GM18511 (cell line): ENCODE data around the gene RNF224.

ENCODE experiments used
- ATAC-seq: cut with Tn5 transposase; IDR thresholded peaks from one replicate; pipeline ENCODE4 v1.9.1; 2021; ENCODE audit warnings: mild to moderate bottlenecking, moderate library complexity; ENCODE audit not compliant: unreplicated experiment

Gene RNF224

DNA sequence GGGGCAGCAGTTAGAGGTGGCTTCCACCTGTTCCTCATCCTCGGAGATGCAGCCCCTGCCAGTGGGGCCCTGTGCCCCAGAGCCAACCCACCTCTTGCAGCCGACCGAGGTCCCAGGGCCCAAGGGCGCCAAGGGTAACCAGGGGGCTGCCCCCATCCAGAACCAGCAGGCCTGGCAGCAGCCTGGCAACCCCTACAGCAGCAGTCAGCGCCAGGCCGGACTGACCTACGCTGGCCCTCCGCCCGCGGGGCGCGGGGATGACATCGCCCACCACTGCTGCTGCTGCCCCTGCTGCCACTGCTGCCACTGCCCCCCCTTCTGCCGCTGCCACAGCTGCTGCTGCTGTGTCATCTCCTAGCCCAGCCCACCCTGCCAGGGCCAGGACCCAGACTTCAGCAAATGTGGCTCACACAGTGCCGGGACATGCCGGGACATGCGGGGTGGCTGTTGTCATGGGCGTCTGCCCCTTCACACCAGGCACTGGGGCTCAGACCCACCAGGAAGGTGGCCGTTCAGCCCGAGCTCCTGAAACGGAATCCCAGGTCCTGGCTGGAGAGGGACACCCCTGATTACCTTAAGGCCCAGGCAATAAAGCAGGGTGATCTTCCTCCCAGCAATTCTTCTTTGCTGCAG, 1.5 kb upstream of the RNF224 start:
- ATAC-seq = no peak

GRCh38 chr9:137226338-137227053, 806 bp upstream of the RNF224 start:
- no peak for ATAC-seq

- no peak for ATAC-seq
These were observed 677 bp downstream of the RNF224 start for GRCh38 chr9:137227853-137228505.

- ATAC-seq = no peak
These were observed 1.2 kb downstream of the RNF224 start for GRCh38 chr9:137228506-137228967.

DNA sequence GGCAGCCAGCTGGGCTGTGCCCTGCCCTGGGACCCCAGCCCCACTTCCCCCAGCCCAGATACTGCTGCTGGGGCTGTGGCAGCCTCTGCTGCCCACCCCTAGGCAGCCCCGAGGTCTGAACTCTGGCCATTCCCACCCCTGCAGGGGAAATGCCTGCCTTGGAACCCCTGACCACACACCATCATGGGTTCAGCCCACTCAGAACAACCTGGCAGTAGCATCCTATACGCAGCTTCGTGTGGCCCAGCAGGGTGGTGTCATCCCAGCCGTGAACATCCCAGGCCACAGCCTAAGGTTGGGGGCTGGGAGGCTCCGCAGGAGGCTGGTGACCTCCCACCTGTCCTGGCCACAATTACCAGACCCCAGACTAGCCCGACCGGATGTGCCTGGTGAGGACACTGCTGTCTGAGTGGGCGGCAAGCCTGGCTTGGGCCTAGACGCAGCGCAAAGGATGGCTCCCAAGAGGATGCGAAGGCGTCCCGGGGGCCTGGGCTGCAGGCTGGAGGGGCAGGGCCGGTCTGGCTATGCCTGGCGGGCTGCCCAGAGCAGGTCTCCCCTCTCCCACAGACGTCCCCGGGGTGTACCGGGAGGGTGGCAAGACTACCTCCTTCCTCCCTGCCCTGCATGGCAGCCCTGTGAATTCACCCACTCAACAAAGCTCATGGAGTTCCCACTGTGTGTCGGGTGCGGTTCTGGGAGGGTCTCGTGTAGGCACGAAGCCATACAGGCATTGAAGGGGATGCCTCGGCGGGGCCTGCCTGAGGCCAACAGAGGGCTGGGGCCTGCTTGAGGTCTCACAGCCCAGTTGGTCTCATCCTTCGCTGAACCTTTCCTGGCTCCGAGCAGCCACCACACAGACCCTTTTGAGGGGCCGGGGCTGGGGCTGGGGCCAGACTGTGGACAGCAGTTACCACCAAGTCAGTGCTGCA, 1.9 kb downstream of the RNF224 start:
- ATAC-seq = no peak

DNA sequence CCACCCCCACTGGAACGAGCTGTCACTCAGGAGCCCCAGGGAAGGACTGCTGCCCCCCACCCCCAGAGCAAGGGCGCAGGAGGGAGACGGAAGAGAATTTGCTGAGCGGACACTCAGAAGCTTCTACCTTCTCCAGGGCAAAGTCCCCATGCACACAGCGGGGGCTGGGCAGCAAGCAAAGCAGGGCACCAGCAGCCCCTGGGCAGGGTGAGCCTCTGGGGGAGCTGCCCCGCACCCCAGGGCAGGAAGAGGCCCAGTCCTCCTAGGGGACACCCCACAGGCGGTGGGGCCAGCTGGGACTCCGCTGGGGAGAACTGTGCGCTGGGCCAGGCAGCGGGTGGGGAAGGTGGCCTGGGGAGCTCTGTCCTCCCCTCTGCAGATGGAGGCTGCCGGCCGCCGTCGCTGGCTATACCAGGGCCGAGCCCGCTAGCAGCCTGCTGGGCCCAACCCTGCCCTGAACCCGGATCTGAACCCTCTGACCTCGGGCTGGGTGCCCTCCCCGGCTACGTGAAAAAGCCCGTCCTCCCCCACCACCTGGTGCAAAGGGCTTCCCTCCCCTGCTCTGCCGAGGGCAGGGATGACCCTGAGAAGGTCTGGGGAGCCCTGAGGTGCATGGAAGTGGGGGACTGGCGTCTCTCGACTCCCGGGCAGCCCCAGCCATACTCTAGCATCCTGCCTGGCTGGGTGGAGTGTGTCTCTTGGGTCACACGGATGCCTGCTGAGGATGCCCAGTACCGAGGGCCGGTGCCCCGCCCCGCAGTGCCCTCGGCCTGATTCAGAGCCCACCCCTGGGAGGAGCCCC, 2.8 kb downstream of the RNF224 start:
- no peak for ATAC-seq

DNA sequence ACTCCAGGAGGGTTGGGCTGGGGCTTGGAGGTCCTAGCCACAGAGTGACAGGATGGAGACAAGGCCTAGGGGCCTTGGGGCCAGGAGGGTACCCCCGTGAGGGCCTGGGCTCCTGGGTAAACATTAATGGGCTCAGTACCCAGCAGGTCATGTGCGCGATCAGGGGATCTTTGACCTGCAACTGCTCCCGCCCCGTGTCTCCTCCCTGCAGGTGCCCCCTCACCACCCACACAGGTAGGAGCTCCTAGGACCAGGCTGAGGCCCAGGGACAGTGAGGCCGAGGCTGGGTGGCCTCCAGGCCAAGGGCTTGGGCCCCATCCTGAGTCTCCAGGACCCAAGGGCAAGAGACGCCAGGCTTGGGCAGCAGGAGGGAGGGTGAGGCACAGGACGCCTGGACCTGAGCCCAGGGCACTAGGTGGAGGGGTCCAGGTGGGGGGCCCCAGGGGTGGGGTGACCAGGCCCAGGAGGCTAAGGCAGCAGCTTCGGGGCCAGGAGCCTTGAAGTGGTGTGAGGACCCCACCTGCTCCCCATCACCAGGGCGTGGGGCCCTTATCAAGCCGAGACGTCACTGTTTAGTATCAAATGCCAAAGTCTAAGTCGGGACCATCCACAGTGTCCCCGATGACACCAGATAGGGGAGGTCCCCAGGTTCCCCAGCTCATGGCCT, 3.5 kb downstream of the RNF224 start, which contains the start of gene SLC34A3:
Gene SLC34A3 (plus strand): TSS at position 197 of the 667 bp plus-strand sequence. CDS start 802 bp downstream, outside the sequence.
- no peak for ATAC-seq

- no peak for ATAC-seq
These were observed 4.2 kb downstream of the RNF224 start for GRCh38 chr9:137231372-137232039.

DNA sequence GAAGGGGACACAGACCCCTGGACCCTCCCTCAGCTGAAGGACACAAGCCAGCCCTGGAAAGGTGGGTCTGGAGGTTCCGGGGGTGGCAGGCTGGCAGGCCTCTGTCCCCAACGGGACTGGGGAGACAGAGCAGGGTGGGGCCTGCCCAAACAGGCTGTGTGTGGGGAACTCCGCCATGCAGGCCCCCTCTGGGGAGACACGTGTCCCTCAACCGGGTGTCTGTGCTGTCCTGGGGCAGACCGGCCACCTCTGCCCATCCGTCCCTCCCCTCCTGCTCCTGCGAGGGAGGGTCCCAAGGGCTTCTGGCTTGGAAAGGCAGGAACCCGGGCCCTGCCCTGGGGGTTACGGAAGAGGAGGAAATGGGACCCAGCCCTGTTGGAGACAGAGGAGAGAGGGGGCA, 4.8 kb downstream of the RNF224 start:
- no peak for ATAC-seq

GRCh38 chr9:137232510-137232909, 5.2 kb downstream of the RNF224 start:
- no peak for ATAC-seq

- ATAC-seq = no peak
These were observed 6.1 kb downstream of the RNF224 start for GRCh38 chr9:137233143-137233980.

DNA sequence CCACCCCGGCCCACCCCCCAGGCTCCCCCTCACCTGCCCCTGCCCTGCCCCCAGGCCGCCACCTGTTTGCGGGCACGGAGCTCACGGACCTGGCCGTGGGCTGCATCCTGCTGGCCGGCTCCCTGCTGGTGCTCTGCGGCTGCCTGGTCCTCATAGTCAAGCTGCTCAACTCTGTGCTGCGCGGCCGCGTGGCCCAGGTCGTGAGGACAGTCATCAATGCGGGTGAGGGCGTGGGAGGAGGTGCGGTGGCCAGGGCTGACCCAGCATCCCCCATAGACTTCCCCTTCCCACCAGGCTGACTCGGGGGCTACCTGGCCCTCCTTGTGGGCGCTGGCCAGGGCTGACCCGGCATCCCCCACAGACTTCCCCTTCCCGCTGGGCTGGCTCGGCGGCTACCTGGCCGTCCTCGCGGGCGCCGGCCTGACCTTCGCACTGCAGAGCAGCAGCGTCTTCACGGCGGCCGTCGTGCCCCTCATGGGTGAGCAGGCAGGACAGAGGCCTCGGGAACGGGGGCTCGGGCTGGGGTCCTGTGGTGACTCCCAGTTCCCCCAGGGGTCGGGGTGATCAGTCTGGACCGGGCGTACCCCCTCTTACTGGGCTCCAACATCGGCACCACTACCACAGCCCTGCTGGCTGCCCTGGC, 6.9 kb downstream of the RNF224 start:
- no peak for ATAC-seq

DNA sequence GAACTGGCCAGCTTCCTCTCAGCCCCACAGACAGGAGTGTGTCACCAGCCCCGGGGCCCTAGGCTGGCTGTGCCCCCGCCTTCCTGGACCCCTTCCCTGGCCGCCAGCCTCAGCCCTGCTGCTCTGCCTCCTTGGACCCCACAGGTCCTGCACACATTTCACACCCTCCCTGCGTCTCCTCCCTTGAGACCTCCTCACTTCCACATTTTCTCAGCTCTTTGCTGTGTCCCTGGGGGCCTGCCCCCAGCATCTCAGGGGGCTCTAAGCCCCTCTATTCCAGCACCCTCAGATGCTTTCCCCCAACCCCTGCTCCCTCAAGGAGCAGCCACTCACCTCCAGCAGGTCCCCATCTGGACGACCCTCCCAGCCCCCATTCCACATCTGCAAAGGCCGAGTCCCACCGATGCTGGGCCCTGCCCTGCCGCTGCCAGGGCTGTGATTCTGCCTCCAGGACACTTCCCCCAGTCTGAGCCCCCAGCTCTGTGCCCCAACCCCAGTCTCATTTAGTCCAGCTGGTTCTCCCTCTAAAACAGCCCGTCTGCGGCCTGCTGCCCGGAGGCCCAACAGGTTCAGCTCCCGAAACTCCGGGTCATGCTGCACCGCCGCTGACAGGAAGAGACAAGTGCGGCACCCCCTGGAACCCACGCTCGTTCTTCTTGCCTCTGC, 7.6 kb downstream of the RNF224 start:
- no peak for ATAC-seq

DNA sequence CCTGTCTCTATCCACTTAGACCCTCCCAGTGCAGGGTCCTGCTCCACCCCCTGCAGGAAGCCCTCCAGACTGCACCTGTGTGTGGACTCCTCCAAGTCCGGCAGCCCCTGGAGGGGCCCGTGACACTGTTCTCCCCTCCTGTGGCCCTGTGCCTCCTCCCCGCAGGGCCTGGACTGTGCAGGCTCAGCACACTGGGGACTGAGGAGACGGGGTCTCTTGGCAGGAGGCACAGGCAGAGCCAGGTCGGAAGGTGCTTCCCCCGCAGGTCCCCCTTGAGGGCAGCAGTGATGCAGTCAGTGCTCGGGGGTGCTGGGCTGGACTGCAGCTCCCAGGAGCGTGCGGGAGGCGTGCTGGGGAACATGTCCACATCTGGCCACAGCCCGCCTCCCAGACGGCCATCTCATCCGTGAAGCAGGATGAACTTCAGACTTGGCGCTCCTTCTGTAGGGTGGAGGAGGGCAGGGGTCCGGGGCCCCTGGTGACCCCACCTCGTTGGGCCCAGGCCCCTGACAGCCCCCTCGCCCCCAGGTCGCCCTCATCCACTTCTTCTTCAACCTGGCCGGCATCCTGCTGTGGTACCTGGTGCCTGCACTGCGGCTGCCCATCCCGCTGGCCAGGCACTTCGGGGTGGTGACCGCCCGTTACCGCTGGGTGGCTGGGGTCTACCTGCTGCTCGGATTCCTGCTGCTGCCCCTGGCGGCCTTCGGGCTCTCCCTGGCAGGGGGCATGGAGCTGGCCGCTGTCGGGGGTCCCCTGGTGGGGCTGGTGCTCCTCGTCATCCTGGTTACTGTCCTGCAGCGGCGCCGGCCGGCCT, 8.3 kb downstream of the RNF224 start:
- ATAC-seq = no peak

GRCh38 chr9:137236238-137236935, 9.1 kb downstream of the RNF224 start:
- no peak for ATAC-seq
